GM19468 (cell line): ENCODE data around the gene KCNA5.

Experiments
- ATAC-seq: cut with Tn5 transposase; IDR thresholded peaks from one replicate; pipeline ENCODE4 v1.9.1; 2021; ENCODE audit warnings: mild to moderate bottlenecking, moderate library complexity, moderate number of reproducible peaks; ENCODE audit not compliant: unreplicated experiment; ENCODE audit errors: extremely low read depth

The KCNA5 gene

GRCh38 chr12:5059358-5059757 lies 15.7 kb downstream of the KCNA5 start:
- no peak for ATAC-seq

GRCh38 chr12:5060958-5061357 lies 17.3 kb downstream of the KCNA5 start:
- no peak for ATAC-seq

GRCh38 chr12:5063149-5063548 lies 19.5 kb downstream of the KCNA5 start:
- no peak for ATAC-seq

- no peak for ATAC-seq
These were observed 21.3 kb downstream of the KCNA5 start for GRCh38 chr12:5064913-5065490.

GRCh38 chr12:5066251-5066650 lies 22.6 kb downstream of the KCNA5 start:
- no peak for ATAC-seq

GRCh38 chr12:5068126-5068525 lies 24.4 kb downstream of the KCNA5 start:
- ATAC-seq: no peak

GRCh38 chr12:5068619-5069018 lies 24.9 kb downstream of the KCNA5 start:
- no peak for ATAC-seq

GRCh38 chr12:5070090-5070489 lies 26.4 kb downstream of the KCNA5 start:
- ATAC-seq: no peak

GRCh38 chr12:5071496-5071895 lies 27.8 kb downstream of the KCNA5 start:
- no peak for ATAC-seq

- ATAC-seq: no peak
These were observed 28.6 kb downstream of the KCNA5 start for GRCh38 chr12:5072311-5072710.

GRCh38 chr12:5073054-5073453 lies 29.4 kb downstream of the KCNA5 start:
- ATAC-seq: no peak

GRCh38 chr12:5073853-5074252 lies 30.2 kb downstream of the KCNA5 start:
- ATAC-seq: no peak

- ATAC-seq: no peak
These were observed 33.1 kb downstream of the KCNA5 start for GRCh38 chr12:5076761-5077160.

- ATAC-seq: no peak
These were observed 34.7 kb downstream of the KCNA5 start for GRCh38 chr12:5078423-5078822.

- ATAC-seq: no peak
These were observed 37.3 kb downstream of the KCNA5 start for GRCh38 chr12:5081016-5081415.

GRCh38 chr12:5083955-5084849 lies 40.5 kb downstream of the KCNA5 start:
- no peak for ATAC-seq

- no peak for ATAC-seq
These were observed 42.2 kb downstream of the KCNA5 start for GRCh38 chr12:5085896-5086295.

GRCh38 chr12:5087831-5088554 lies 44.3 kb downstream of the KCNA5 start:
- no peak for ATAC-seq

- ATAC-seq: no peak
These were observed 45.0 kb downstream of the KCNA5 start for GRCh38 chr12:5088586-5089264.

- no peak for ATAC-seq
These were observed 50.9 kb downstream of the KCNA5 start for GRCh38 chr12:5094551-5094950.

GRCh38 chr12:5094986-5095385 lies 51.3 kb downstream of the KCNA5 start:
- ATAC-seq: no peak
